ENCODE measurements around the gene ENPP6.
"Not testable (repeated sequence)": the region's sequence is repeated elsewhere in the genome, so short reads cannot be mapped to it uniquely, and the experiment has no call there.

Gene ENPP6

DNA sequence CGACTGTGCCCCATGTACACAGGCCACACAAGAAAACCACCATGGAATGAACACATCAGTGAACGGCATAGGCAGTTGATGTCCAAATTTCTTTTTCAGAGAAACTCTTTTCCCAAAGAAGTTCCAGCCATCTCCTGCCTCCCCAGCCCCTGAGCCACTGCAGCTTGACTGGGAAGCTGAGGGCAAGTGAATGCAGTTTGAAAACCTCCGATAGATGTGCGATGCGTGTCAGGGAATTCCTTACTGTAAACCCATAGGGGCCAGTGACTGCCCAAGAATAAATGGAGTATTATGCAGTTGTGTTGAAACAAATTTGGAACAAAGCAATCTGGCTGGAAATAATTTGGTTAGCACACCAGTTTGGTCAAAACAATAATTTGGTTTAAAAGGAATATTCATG, 72.1 kb downstream of the ENPP6 start:
- no peaks in the 10 kb centered on the region for H3K27me3 ChIP-seq (ENCODE audit: insufficient read depth, low read length)
- H3K36me3 ChIP-seq (ENCODE audit: insufficient read depth, low read length), result no peaks in the 10 kb centered on the region
- 97% methylated on average over 5 of the region's 5 CpGs for WGBS
- 0 out of 2 replicates have a peak, but pooled peaks cover 3% of the 10 kb centered on the region for H3K9me3 ChIP-seq (ENCODE audit: insufficient read depth, low read depth, low read length)
- no peak overlapping the region for H3K4me3 ChIP-seq (ENCODE audit: low read length)
- no peak overlapping the region for H3K27ac ChIP-seq (ENCODE audit: low read depth, low read length)
- no peak overlapping the region for H3K9ac ChIP-seq (ENCODE audit: low read depth, low read length)
- no peaks in the 10 kb centered on the region for H3K4me1 ChIP-seq (ENCODE audit: insufficient read depth, low read length)

DNA sequence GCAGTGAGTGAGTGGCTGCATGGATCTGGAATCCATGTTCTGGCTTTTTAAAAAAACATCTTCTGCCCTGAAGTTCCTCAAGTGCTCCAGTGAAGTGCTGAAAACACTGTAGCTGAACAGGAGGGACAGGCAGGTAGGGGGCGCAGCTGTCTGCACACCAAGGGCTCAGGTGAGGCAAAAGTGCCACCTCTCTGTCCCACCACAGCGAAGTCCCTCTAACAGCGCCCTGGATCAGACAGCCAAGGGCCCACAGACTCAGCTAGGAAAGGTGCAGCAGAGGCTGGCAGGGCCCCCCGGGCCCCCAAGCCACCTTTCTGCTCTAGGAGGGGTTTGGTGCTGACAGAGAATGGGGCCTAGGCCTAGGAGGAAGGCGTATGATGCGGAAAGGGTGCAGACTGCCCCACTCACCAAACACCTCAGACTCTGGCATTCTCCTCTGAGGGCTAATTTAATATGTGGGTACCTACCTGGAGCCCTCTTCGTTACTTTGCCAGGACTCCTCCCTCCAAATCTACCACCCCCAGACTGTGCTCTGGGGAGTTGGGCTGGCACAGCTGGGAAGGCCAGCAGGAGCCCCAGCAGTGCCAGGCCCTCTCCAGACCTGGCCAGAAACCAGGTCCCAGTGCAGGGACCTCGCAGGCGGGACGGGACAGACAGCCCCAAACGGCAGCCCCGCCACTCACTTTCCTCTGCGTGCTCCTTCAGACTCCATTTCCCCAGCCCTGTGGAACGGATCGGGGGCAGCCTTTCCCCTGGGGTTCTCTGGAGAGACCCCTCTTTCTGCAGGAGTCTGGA, 73.7 kb downstream of the ENPP6 start:
- H3K9ac ChIP-seq (ENCODE audit: low read depth, low read length), result no peak overlapping the region
- no peaks in the 10 kb centered on the region for H3K36me3 ChIP-seq (ENCODE audit: insufficient read depth, low read length)
- no peak overlapping the region for H3K4me3 ChIP-seq (ENCODE audit: low read length)
- 0 out of 2 replicates have a peak, but pooled peaks cover 3% of the 10 kb centered on the region for H3K9me3 ChIP-seq (ENCODE audit: insufficient read depth, low read depth, low read length)
- WGBS, result 86% methylated on average over 15 of the region's 15 CpGs
- H3K4me1 ChIP-seq (ENCODE audit: insufficient read depth, low read length), result no peaks in the 10 kb centered on the region
- H3K27ac ChIP-seq (ENCODE audit: low read depth, low read length), result no peak overlapping the region
- no peaks in the 10 kb centered on the region for H3K27me3 ChIP-seq (ENCODE audit: insufficient read depth, low read length)

GRCh38 chr4:184142121-184143000, 75.3 kb downstream of the ENPP6 start:
- Histone ChIP-seq H3K4me1 (ENCODE audit: insufficient read depth, low read length) (no peaks in the 10 kb centered on the region), H3K27me3 (ENCODE audit: insufficient read depth, low read length) (no peaks in the 10 kb centered on the region), H3K4me3 (ENCODE audit: low read length) (no peak overlapping the region), H3K9ac (ENCODE audit: low read depth, low read length) (no peak overlapping the region), H3K36me3 (ENCODE audit: insufficient read depth, low read length) (no peaks in the 10 kb centered on the region), H3K9me3 (ENCODE audit: insufficient read depth, low read depth, low read length) (peaks cover 8% of the 10 kb centered on the region), H3K27ac (ENCODE audit: low read depth, low read length) (no peak overlapping the region)
- WGBS, result 94% methylated on average over 18 of the region's 18 CpGs

GRCh38 chr4:184140901-184141300, 76.8 kb downstream of the ENPP6 start:
- not testable (repeated sequence) for H3K4me3 ChIP-seq (ENCODE audit: low read length); H3K27ac ChIP-seq (ENCODE audit: low read depth, low read length); H3K36me3 ChIP-seq (ENCODE audit: insufficient read depth, low read length); H3K27me3 ChIP-seq (ENCODE audit: insufficient read depth, low read length); H3K4me1 ChIP-seq (ENCODE audit: insufficient read depth, low read length); H3K9ac ChIP-seq (ENCODE audit: low read depth, low read length)
- 91% methylated on average over 7 of the region's 8 CpGs for WGBS
- H3K9me3 ChIP-seq (ENCODE audit: insufficient read depth, low read depth, low read length), result peaks cover 18% of the 10 kb centered on the region

- Histone ChIP-seq H3K9ac (ENCODE audit: low read depth, low read length) (no peak overlapping the region), H3K4me3 (ENCODE audit: low read length) (no peak overlapping the region), H3K27ac (ENCODE audit: low read depth, low read length) (no peak overlapping the region), H3K4me1 (ENCODE audit: insufficient read depth, low read length) (no peaks in the 10 kb centered on the region), H3K27me3 (ENCODE audit: insufficient read depth, low read length) (no peaks in the 10 kb centered on the region), H3K9me3 (ENCODE audit: insufficient read depth, low read depth, low read length) (peaks cover 20% of the 10 kb centered on the region), H3K36me3 (ENCODE audit: insufficient read depth, low read length) (no peaks in the 10 kb centered on the region)
- 100% methylated on average over 1 of the region's 1 CpG for WGBS
These were observed 81.1 kb downstream of the ENPP6 start for GRCh38 chr4:184136525-184136924.

GRCh38 chr4:184126800-184127199, 90.9 kb downstream of the ENPP6 start:
- 85% methylated on average over 2 of the region's 4 CpGs for WGBS
- H3K4me1 ChIP-seq (ENCODE audit: insufficient read depth, low read length), result no peaks in the 10 kb centered on the region

DNA sequence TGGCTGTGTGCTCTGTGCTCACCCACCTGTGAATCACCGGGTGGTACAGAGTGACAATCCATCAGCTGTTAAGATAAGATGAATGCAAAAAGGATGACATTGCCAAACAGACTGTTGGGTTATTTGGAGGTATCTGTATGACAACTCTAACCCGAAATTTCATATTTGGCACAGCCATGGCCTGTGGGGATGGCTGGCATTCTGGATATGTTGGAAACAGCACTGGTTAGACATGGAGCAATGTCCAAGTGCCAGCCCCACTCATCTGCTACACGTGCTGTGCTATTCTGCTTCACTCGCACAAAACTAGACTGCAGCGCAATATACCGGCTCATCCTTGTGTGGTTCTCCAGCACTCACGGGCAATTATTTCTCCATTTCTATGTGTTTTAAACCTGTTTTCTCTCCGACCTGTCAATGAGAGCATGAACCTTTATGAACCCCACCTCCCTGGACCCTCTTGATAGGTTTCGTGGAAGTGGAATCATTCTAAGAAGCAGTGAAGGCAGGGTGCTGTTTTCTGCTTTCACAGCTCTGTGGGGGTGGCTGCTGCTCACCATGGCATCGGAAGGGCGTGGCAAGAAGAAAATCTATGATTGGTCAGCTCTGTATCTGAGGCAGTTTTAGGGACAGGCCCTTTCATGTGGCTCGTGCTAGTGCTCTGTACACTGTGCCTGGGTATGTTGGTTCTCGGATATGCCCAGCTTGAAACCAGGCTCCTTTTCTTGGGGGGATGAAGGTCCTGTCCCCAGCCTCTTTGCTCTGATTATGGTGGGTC, 94.9 kb downstream of the ENPP6 start:
- H3K9me3 ChIP-seq (ENCODE audit: insufficient read depth, low read depth, low read length), result peaks cover 6% of the 10 kb centered on the region; the same call in 1 of the 2 replicates
- no peaks in the 10 kb centered on the region for H3K4me1 ChIP-seq (ENCODE audit: insufficient read depth, low read length)
- 92% methylated on average over 13 of the region's 13 CpGs for WGBS
- no peaks in the 10 kb centered on the region for H3K27me3 ChIP-seq (ENCODE audit: insufficient read depth, low read length)
- no peaks in the 10 kb centered on the region for H3K36me3 ChIP-seq (ENCODE audit: insufficient read depth, low read length)
- H3K4me3 ChIP-seq (ENCODE audit: low read length), result no peak overlapping the region
- H3K27ac ChIP-seq (ENCODE audit: low read depth, low read length), result no peak overlapping the region
- H3K9ac ChIP-seq (ENCODE audit: low read depth, low read length), result no peak overlapping the region

More at GRCh38 chr4:184126800-184127199, 90.9 kb downstream of the ENPP6 start:
- Histone ChIP-seq H3K4me3 (ENCODE audit: low read length) (no peak overlapping the region), H3K36me3 (ENCODE audit: insufficient read depth, low read length) (no peaks in the 10 kb centered on the region), H3K9ac (ENCODE audit: low read depth, low read length) (no peak overlapping the region), H3K27ac (ENCODE audit: low read depth, low read length) (no peak overlapping the region), H3K27me3 (ENCODE audit: insufficient read depth, low read length) (no peaks in the 10 kb centered on the region), H3K9me3 (ENCODE audit: insufficient read depth, low read depth, low read length) (peaks cover 6% of the 10 kb centered on the region; the same call in 1 of the 2 replicates)

DNA sequence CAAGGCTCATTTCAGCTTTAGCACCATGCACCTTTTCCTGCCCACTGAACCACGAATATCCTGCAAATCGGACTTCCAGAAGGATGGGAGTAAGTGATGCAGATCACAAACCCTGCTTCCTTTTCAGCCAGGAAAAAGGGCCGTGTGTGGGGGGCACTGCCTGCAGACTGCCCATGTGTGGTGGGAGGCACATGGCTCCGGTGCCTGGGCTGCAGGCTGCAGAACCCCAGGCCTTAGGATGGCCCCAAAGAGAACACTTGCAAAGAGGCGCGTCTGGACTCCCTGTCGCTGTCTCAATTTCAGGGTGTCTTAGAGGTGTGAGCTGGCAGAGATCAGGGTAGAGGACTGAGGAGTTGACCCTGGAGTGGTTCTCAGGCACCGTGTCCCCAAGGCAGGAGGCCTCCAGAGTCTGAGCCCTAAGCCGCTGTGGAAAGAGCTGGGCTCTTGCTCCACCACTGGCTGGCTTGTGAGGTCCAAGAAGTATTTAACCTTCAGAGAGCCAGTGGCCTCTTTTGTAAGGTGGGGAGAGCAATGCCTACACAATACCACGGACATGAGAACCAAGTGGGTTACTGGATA, 97.0 kb downstream of the ENPP6 start:
- WGBS, result 89% methylated on average over 10 of the region's 10 CpGs
- Histone ChIP-seq H3K4me1 (ENCODE audit: insufficient read depth, low read length) (no peaks in the 10 kb centered on the region), H3K4me3 (ENCODE audit: low read length) (no peak overlapping the region), H3K27me3 (ENCODE audit: insufficient read depth, low read length) (no peaks in the 10 kb centered on the region), H3K27ac (ENCODE audit: low read depth, low read length) (no peak overlapping the region), H3K9ac (ENCODE audit: low read depth, low read length) (no peak overlapping the region), H3K9me3 (ENCODE audit: insufficient read depth, low read depth, low read length) (no peaks in the 10 kb centered on the region), H3K36me3 (ENCODE audit: insufficient read depth, low read length) (no peaks in the 10 kb centered on the region)

GRCh38 chr4:184117662-184118199, 99.9 kb downstream of the ENPP6 start:
- Histone ChIP-seq H3K4me3 (ENCODE audit: low read length) (no peak overlapping the region), H3K27ac (ENCODE audit: low read depth, low read length) (no peak overlapping the region), H3K9me3 (ENCODE audit: insufficient read depth, low read depth, low read length) (no peaks in the 10 kb centered on the region), H3K36me3 (ENCODE audit: insufficient read depth, low read length) (no peaks in the 10 kb centered on the region), H3K9ac (ENCODE audit: low read depth, low read length) (no peak overlapping the region), H3K27me3 (ENCODE audit: insufficient read depth, low read length) (no peaks in the 10 kb centered on the region), H3K4me1 (ENCODE audit: insufficient read depth, low read length) (no peaks in the 10 kb centered on the region)
- 93% methylated on average over 11 of the region's 11 CpGs for WGBS

GRCh38 chr4:184115399-184115798, 102.3 kb downstream of the ENPP6 start:
- Histone ChIP-seq H3K27me3 (ENCODE audit: insufficient read depth, low read length) (no peaks in the 10 kb centered on the region), H3K9ac (ENCODE audit: low read depth, low read length) (no peak overlapping the region), H3K4me1 (ENCODE audit: insufficient read depth, low read length) (no peaks in the 10 kb centered on the region), H3K9me3 (ENCODE audit: insufficient read depth, low read depth, low read length) (no peaks in the 10 kb centered on the region), H3K4me3 (ENCODE audit: low read length) (no peak overlapping the region), H3K27ac (ENCODE audit: low read depth, low read length) (no peak overlapping the region), H3K36me3 (ENCODE audit: insufficient read depth, low read length) (no peaks in the 10 kb centered on the region)
- 92% methylated on average over 4 of the region's 4 CpGs for WGBS
